HUDEP-2 (cell line): Measurements from ENCODE around the gene RALGPS2.
A peak's percentile ranks its signal among the peaks of the same experiment; 100 is the strongest.
"Not testable (repeated sequence)": the region's sequence is repeated elsewhere in the genome, so short reads cannot be mapped to it uniquely, and the experiment has no call there.

Source experiments
- DNase-seq, 76 experiments: peaks; one replicate each; lab custom pipeline; 2025; ENCODE audit not compliant: unreplicated experiment in 76 of 76; lab: John Stamatoyannopoulos, UW

Gene RALGPS2

GRCh38 chr1:178723546-178723945, 1.5 kb upstream of the RALGPS2 start:
- no peak for DNase-seq

GRCh38 chr1:178724376-178724727, 692 bp upstream of the RALGPS2 start:
- DNase-seq: no peak

- DNase-seq: peak in 22 of 76 experiments; percentile 1 to 39 (median 21)
These were observed 532 bp downstream of the RALGPS2 start for GRCh38 chr1:178725466-178726086.

GRCh38 chr1:178726087-178726517, 1.1 kb downstream of the RALGPS2 start:
- DNase-seq: peak in 73 of 76 experiments; percentile 19 to 85 (median 61)

- peak in 2 of 76 experiments; percentile 9 to 46 for DNase-seq
These were observed 1.5 kb downstream of the RALGPS2 start for GRCh38 chr1:178726545-178726944.

GRCh38 chr1:178727014-178727895, 2.2 kb downstream of the RALGPS2 start:
- DNase-seq: peak in 3 of 76 experiments; percentile 2 to 16 (median 6)

- no peak for DNase-seq
These were observed 8.9 kb downstream of the RALGPS2 start for GRCh38 chr1:178733972-178734371.

GRCh38 chr1:178738780-178739179, 13.7 kb downstream of the RALGPS2 start:
- DNase-seq: no peak

- peak in 1 of 76 experiments; percentile 13 for DNase-seq
These were observed 14.4 kb downstream of the RALGPS2 start for GRCh38 chr1:178739285-178740045.

- DNase-seq: no peak
These were observed 15.4 kb downstream of the RALGPS2 start for GRCh38 chr1:178740491-178740890.

GRCh38 chr1:178740924-178741323, 15.9 kb downstream of the RALGPS2 start:
- no peak for DNase-seq

GRCh38 chr1:178743801-178744200, 18.8 kb downstream of the RALGPS2 start:
- no peak for DNase-seq

- DNase-seq: no peak
These were observed 20.2 kb downstream of the RALGPS2 start for GRCh38 chr1:178745260-178745659.

GRCh38 chr1:178746345-178746744, 21.3 kb downstream of the RALGPS2 start:
- DNase-seq: no peak

- DNase-seq: not testable (repeated sequence)
These were observed 22.3 kb downstream of the RALGPS2 start for GRCh38 chr1:178747361-178747760.

- DNase-seq: no peak
These were observed 24.6 kb downstream of the RALGPS2 start for GRCh38 chr1:178749581-178750166.

GRCh38 chr1:178751046-178751445, 26.0 kb downstream of the RALGPS2 start:
- DNase-seq: no peak

- DNase-seq: no peak
These were observed 27.8 kb downstream of the RALGPS2 start for GRCh38 chr1:178752891-178753290.

- DNase-seq: not testable (repeated sequence)
These were observed 29.7 kb downstream of the RALGPS2 start for GRCh38 chr1:178754655-178755256.

- peak in 28 of 76 experiments; percentile 0 to 39 (median 16) for DNase-seq
These were observed 43.4 kb downstream of the RALGPS2 start for GRCh38 chr1:178768423-178768822.
